DND-41 (cell line): ENCODE results near the gene CTXND1.

ENCODE experiments used
- EZH2 ChIP-seq: IDR thresholded peaks from 3 replicates; pipeline ENCODE4 v1.6.1; 2012; ENCODE audit warnings: borderline replicate concordance, low read depth, mild to moderate bottlenecking, moderate library complexity, low read length, inconsistent platforms; ENCODE audit not compliant: severe bottlenecking
- TF ChIP-seq, protein P1 (sequence below): IDR thresholded peaks from 2 replicates; pipeline ENCODE4 v1.5.1; 2012; ENCODE audit warnings: borderline replicate concordance, low read length, moderate library complexity, mild to moderate bottlenecking; ENCODE audit not compliant: poor library complexity, severe bottlenecking; ENCODE audit errors: extremely low read depth

DNA sequence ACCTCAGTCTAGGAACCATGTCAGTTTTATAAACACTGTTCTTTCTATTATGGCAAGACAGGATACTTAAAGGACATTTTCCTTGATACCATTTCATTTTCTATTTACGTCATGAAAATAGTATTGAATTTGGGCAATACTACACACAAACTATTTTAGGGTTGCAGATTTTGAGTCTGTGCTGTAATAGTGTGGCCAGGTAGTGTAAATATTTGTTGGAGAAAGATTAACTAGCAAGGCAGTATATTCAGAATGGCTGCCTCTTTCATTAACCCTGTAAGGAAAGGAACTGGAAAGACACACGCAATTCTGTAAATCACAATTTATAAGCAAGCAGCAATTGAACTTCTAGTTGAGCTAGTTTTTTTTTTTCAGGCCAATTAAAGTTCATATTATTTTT is 2.0 kb downstream of the CTXND1 start:
- TF ChIP-seq, protein P1, sequence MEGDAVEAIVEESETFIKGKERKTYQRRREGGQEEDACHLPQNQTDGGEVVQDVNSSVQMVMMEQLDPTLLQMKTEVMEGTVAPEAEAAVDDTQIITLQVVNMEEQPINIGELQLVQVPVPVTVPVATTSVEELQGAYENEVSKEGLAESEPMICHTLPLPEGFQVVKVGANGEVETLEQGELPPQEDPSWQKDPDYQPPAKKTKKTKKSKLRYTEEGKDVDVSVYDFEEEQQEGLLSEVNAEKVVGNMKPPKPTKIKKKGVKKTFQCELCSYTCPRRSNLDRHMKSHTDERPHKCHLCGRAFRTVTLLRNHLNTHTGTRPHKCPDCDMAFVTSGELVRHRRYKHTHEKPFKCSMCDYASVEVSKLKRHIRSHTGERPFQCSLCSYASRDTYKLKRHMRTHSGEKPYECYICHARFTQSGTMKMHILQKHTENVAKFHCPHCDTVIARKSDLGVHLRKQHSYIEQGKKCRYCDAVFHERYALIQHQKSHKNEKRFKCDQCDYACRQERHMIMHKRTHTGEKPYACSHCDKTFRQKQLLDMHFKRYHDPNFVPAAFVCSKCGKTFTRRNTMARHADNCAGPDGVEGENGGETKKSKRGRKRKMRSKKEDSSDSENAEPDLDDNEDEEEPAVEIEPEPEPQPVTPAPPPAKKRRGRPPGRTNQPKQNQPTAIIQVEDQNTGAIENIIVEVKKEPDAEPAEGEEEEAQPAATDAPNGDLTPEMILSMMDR = no peak
- no peak for TF ChIP-seq EZH2
